ENCODE measurements around the gene AOC3. TPM values are rescaled to one million over a fixed set of nuclear protein-coding genes. Genes with fewer than 3 reads are reported as not detected.
A peak's percentile ranks its signal among the peaks of the same experiment; 100 is the strongest.

AOC3 gene
- total and polyA plus RNA-seq, 2 of the 13 experiments (the other 11 are each of a cell fraction or from before 2014, with no cell fraction given), result 8.7 to 51.7 TPM

DNA sequence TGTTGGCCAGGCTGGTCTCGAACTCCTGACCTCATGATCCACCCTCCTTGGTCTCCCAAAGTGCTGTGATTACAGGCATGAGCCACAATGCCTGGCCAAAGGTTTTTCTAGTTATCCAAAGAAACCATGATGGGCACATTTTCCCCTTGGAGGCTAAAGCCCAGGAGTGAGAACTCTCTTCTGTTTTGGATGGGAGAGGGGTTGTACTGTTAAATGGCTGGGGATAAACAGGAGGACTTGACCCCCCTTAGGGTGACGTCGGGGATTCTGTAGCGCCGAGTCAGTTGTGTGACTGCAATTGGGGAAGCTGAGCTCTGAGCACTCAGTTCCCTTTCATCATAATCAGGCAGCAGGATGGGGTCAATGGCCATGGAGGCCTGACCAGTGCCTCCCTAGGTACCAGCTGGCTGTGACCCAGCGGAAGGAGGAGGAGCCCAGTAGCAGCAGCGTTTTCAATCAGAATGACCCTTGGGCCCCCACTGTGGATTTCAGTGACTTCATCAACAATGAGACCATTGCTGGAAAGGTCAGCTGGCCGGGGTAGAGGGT, 4.1 kb downstream of the AOC3 start (continued):
- TF ChIP-seq NFKB2 (CRISPR knock-in tag; IDR thresholded peaks at IDR 0.05; ENCODE audit: borderline replicate concordance), result 0 out of 2 replicates have a peak, but pooled peaks have one; percentile 13
- TF ChIP-seq, protein P1, sequence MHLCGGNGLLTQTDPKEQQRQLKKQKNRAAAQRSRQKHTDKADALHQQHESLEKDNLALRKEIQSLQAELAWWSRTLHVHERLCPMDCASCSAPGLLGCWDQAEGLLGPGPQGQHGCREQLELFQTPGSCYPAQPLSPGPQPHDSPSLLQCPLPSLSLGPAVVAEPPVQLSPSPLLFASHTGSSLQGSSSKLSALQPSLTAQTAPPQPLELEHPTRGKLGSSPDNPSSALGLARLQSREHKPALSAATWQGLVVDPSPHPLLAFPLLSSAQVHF (CRISPR knock-in tag; IDR thresholded peaks at IDR 0.05), result no peak
- no peak for TF ChIP-seq NFIC (IDR thresholded peaks at IDR 0.05; ENCODE audit: low read length)
- TF ChIP-seq PCBP1 (IDR thresholded peaks at IDR 0.05; ENCODE audit: borderline replicate concordance, low read depth, low read length), result no peak
- TF ChIP-seq ZFP1 (CRISPR knock-in tag; IDR thresholded peaks at IDR 0.05), result 0 out of 2 replicates have a peak, but pooled peaks have one; percentile 31
- TF ChIP-seq MAZ (IDR thresholded peaks at IDR 0.05; ENCODE audit: borderline replicate concordance, low read depth, low read length), result no peak
- peak; percentile 60 for TF ChIP-seq MAZ (CRISPR knock-in tag; IDR thresholded peaks at IDR 0.05; ENCODE audit: low read depth)
- TF ChIP-seq, protein P2, sequence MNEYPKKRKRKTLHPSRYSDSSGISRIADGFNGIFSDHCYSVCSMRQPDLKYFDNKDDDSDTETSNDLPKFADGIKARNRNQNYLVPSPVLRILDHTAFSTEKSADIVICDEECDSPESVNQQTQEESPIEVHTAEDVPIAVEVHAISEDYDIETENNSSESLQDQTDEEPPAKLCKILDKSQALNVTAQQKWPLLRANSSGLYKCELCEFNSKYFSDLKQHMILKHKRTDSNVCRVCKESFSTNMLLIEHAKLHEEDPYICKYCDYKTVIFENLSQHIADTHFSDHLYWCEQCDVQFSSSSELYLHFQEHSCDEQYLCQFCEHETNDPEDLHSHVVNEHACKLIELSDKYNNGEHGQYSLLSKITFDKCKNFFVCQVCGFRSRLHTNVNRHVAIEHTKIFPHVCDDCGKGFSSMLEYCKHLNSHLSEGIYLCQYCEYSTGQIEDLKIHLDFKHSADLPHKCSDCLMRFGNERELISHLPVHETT (CRISPR knock-in tag; conservative IDR thresholded peaks at IDR 0.05), result no peak
- no peak for TF ChIP-seq RFXAP (CRISPR knock-in tag; IDR thresholded peaks at IDR 0.05; ENCODE audit: borderline replicate concordance)
- TF ChIP-seq POGZ (CRISPR knock-in tag; IDR thresholded peaks at IDR 0.05), result 0 out of 2 replicates have a peak, but pooled peaks have one; percentile 62
- peak; percentile 59; the same call in 1 of the 2 replicates for TF ChIP-seq ZMYM4 (CRISPR knock-in tag; IDR thresholded peaks at IDR 0.05)
- TF ChIP-seq TBX2 (CRISPR knock-in tag; IDR thresholded peaks at IDR 0.05; ENCODE audit: borderline replicate concordance), result peak; percentile 69
- TF ChIP-seq, protein P3, sequence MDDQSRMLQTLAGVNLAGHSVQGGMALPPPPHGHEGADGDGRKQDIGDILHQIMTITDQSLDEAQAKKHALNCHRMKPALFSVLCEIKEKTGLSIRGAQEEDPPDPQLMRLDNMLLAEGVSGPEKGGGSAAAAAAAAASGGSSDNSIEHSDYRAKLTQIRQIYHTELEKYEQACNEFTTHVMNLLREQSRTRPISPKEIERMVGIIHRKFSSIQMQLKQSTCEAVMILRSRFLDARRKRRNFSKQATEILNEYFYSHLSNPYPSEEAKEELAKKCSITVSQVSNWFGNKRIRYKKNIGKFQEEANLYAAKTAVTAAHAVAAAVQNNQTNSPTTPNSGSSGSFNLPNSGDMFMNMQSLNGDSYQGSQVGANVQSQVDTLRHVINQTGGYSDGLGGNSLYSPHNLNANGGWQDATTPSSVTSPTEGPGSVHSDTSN (CRISPR knock-in tag; IDR thresholded peaks at IDR 0.05; ENCODE audit: borderline replicate concordance), result no peak
- no peak for TF ChIP-seq ZNF12 (CRISPR knock-in tag; IDR thresholded peaks at IDR 0.05)
- TF ChIP-seq ZNF644 (CRISPR knock-in tag; IDR thresholded peaks at IDR 0.05; ENCODE audit: low read depth), result peak; percentile 64; the same call in 1 of the 2 replicates
- TF ChIP-seq GTF3A (CRISPR knock-in tag; conservative IDR thresholded peaks at IDR 0.05), result 0 out of 2 replicates have a peak, but pooled peaks have one; percentile 31
- 0 out of 2 replicates have a peak, but pooled peaks have one; percentile 35 for TF ChIP-seq HMG20B (CRISPR knock-in tag; conservative IDR thresholded peaks at IDR 0.05)
- TF ChIP-seq ATRX (CRISPR knock-in tag; IDR thresholded peaks at IDR 0.05; ENCODE audit: borderline replicate concordance), result no peak
- TF ChIP-seq ZBTB7A (CRISPR knock-in tag; IDR thresholded peaks at IDR 0.05), result peak; percentile 81; the same call in 1 of the 2 replicates
- no peak for TF ChIP-seq ZSCAN31 (CRISPR knock-in tag; IDR thresholded peaks at IDR 0.05; ENCODE audit: low read depth)
- TF ChIP-seq SYNCRIP (IDR thresholded peaks at IDR 0.05; ENCODE audit: insufficient read depth, low read depth, low read length), result no peak
- peak; percentile 42 for TF ChIP-seq YY1 (IDR thresholded peaks at IDR 0.05; ENCODE audit: insufficient read depth, insufficient replicate concordance, low read depth, low read length)
- no peak for TF ChIP-seq NFIB (CRISPR knock-in tag; IDR thresholded peaks at IDR 0.05; ENCODE audit: borderline replicate concordance)
- TF ChIP-seq ZNF550 (CRISPR knock-in tag; IDR thresholded peaks at IDR 0.05; ENCODE audit: borderline replicate concordance), result 0 out of 2 replicates have a peak, but pooled peaks have one; percentile 79
- TF ChIP-seq TAF1 (CRISPR knock-in tag; IDR thresholded peaks at IDR 0.05), result no peak
- TF ChIP-seq ARNT (IDR thresholded peaks at IDR 0.05), result no peak
- no peak for TF ChIP-seq CHD2 (IDR thresholded peaks at IDR 0.05; ENCODE audit: low read depth, low read length)
- TF ChIP-seq, protein P4, sequence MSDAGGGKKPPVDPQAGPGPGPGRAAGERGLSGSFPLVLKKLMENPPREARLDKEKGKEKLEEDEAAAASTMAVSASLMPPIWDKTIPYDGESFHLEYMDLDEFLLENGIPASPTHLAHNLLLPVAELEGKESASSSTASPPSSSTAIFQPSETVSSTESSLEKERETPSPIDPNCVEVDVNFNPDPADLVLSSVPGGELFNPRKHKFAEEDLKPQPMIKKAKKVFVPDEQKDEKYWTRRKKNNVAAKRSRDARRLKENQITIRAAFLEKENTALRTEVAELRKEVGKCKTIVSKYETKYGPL (CRISPR knock-in tag; IDR thresholded peaks at IDR 0.05), result no peak

Data from HepG2 (cell line).